Measurements from ENCODE around the gene SCYGR2.

The SCYGR2 gene

GRCh38 chr2:227613272-227613660 lies 14.6 kb downstream of the SCYGR2 start:
- DNase-seq: no peak

GRCh38 chr2:227614246-227614645 lies 15.6 kb downstream of the SCYGR2 start:
- DNase-seq: no peak

- no peak for DNase-seq
Observed at GRCh38 chr2:227614740-227615139, 16.0 kb downstream of the SCYGR2 start, which contains the start of gene SCYGR3. Gene SCYGR3, minus strand, starts transcription at chr2:227614840. Its CDS starts 0 bp downstream, at chr2:227614840.

- no peak for DNase-seq
Observed at GRCh38 chr2:227615181-227615580, 16.5 kb downstream of the SCYGR2 start.

- no peak for DNase-seq
Observed at GRCh38 chr2:227615906-227616305, 17.2 kb downstream of the SCYGR2 start.

- no peak for DNase-seq
Observed at GRCh38 chr2:227616631-227617030, 17.9 kb downstream of the SCYGR2 start.

- no peak for DNase-seq
Observed at GRCh38 chr2:227617316-227618230, 18.9 kb downstream of the SCYGR2 start, which contains the start of gene SCYGR4. Gene SCYGR4, plus strand, starts transcription at chr2:227617498. Its CDS starts 0 bp downstream, at chr2:227617498.

- DNase-seq: no peak
Observed at GRCh38 chr2:227623226-227623625, 24.5 kb downstream of the SCYGR2 start.

- no peak for DNase-seq
Observed at GRCh38 chr2:227625420-227625819, 26.7 kb downstream of the SCYGR2 start.

GRCh38 chr2:227626580-227627151 lies 28.0 kb downstream of the SCYGR2 start:
- DNase-seq: no peak

GRCh38 chr2:227627769-227628168 lies 29.1 kb downstream of the SCYGR2 start:
- no peak for DNase-seq

- DNase-seq: no peak
Observed at GRCh38 chr2:227629435-227629834, 30.7 kb downstream of the SCYGR2 start.

- DNase-seq: no peak
Observed at GRCh38 chr2:227630322-227630721, 31.6 kb downstream of the SCYGR2 start.

GRCh38 chr2:227632827-227633226 lies 34.1 kb downstream of the SCYGR2 start:
- DNase-seq: no peak

- DNase-seq: no peak
Observed at GRCh38 chr2:227634201-227634600, 35.5 kb downstream of the SCYGR2 start.

GRCh38 chr2:227642656-227643055 lies 44.0 kb downstream of the SCYGR2 start:
- DNase-seq: no peak

- no peak for DNase-seq
Observed at GRCh38 chr2:227643990-227644551, 45.4 kb downstream of the SCYGR2 start.
